ENCODE results near the gene CTSE. TPM values are rescaled to one million over a fixed set of nuclear protein-coding genes. Genes with fewer than 3 reads are reported as not detected.

Gene CTSE
- total RNA-seq, 1 experiment from 2014 or later = not detected

- no peak overlapping the region for H3K27ac ChIP-seq (ENCODE audit: low read length)
- TF ChIP-seq TCF7L2 (IDR thresholded peaks at IDR 0.05; ENCODE audit: low read depth, low read length) (no peak), CTCF (IDR thresholded peaks at IDR 0.05) (no peak), REST (IDR thresholded peaks at IDR 0.05; ENCODE audit: insufficient read depth in 1 of 2, low read depth in 2 of 2, low read length in 1 of 2) (no peak), POLR2AphosphoS5 (IDR thresholded peaks at IDR 0.05; ENCODE audit: low read depth, low read length) (no peak), SIN3A (IDR thresholded peaks at IDR 0.05; ENCODE audit: borderline replicate concordance, insufficient read depth, low read depth, low read length) (no peak)
- no TSS peak for BruUV-seq (replicated peaks)
- H3K4me1 ChIP-seq (ENCODE audit: control insufficient read depth, insufficient read depth, low read length) = no peaks in the 10 kb centered on the region
- ATAC-seq (peak; percentile 34; the same call in 1 of the 2 replicates), DNase-seq (ENCODE audit: low read depth, low spot score) (no peak)
- POLR2A ChIA-PET = no interaction called here
- in situ Hi-C loops (cut with HindIII; ENCODE audit: low pct_unique_long_range_greater_than_20kb, low sequenced_read_pairs) (no loop called here), intact Hi-C loops (cut with micrococcal nuclease; ENCODE audit: unreplicated experiment) (no loop called here)
- H3K36me3 ChIP-seq (ENCODE audit: control insufficient read depth, insufficient read depth, low read length) = no peaks in the 10 kb centered on the region
- no peaks in the 10 kb centered on the region; the same call in 1 of the 2 replicates for H3K27me3 ChIP-seq (ENCODE audit: control insufficient read depth, insufficient read depth, low read length)
- H3K4me3 ChIP-seq (ENCODE audit: low read depth in 2 of 2, low read length in 2 of 2) = no peak overlapping the region
- CTCF ChIA-PET = no interaction called here
- no peaks in the 10 kb centered on the region for H3K9me3 ChIP-seq (ENCODE audit: control insufficient read depth, insufficient read depth, low read depth, low read length)
These were observed 11.4 kb downstream of the CTSE start for GRCh38 chr1:206012086-206012859.

DNA sequence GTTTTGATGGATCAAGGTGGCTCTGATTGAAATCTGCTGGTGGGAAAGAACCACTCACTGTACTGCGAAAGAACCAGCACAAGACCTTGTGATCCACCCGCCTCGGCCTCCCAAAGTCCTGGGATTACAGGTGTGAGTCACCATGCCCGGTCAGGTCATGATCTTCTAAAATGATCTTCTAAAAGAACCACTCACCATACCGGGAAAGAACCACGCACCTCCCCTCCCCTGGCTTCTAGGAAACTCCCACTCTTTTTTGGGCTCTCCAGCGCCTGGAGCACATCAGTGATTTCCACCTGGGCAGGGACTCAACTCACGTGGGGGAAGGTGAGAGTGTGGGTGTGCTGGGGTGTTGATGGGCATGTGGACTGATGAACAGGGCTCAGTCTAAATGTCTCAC, 12.6 kb downstream of the CTSE start:
- ATAC-seq = no peak
- Histone ChIP-seq H3K9me3 (ENCODE audit: control insufficient read depth, insufficient read depth, low read depth, low read length) (no peaks in the 10 kb centered on the region), H3K36me3 (ENCODE audit: control insufficient read depth, insufficient read depth, low read length) (no peaks in the 10 kb centered on the region), H3K27me3 (ENCODE audit: control insufficient read depth, insufficient read depth, low read length) (no peaks in the 10 kb centered on the region; the same call in 1 of the 2 replicates), H3K4me1 (ENCODE audit: control insufficient read depth, insufficient read depth, low read length) (no peaks in the 10 kb centered on the region), H3K27ac (ENCODE audit: low read length) (no peak overlapping the region), H3K4me3 (ENCODE audit: low read depth in 2 of 2, low read length in 2 of 2) (no peak overlapping the region)
- DNase-seq (ENCODE audit: low read depth, low spot score) = no peak
- intact Hi-C loops (cut with micrococcal nuclease; ENCODE audit: unreplicated experiment) (no loop called here), in situ Hi-C loops (cut with HindIII; ENCODE audit: low pct_unique_long_range_greater_than_20kb, low sequenced_read_pairs) (no loop called here)
- CTCF ChIA-PET = no interaction called here
- no peak for TF ChIP-seq TCF7L2 (IDR thresholded peaks at IDR 0.05; ENCODE audit: low read depth, low read length)
- no TSS peak for BruUV-seq (replicated peaks)
- POLR2A ChIA-PET = no interaction called here

DNA sequence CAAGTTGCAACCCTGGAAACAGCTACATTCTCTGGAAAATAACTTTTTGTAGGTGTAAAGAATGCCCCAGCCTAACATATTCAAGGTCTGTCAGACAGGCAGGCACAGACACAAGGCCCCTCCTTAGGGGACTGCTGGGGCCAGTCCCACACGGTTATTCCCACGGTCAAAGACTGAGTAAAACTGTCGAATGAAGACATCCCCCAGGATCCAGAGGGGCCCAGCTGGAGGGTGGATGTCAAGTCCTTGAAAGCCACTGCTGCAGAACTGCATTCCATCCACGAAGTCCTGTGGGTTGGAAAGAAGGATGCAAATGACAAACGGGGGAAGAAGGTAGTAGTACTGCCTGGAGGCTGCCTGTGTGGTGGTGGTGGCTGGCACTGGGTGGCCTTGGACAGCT, 13.6 kb downstream of the CTSE start:
- no peaks in the 10 kb centered on the region for H3K36me3 ChIP-seq (ENCODE audit: control insufficient read depth, insufficient read depth, low read length)
- no peak overlapping the region for H3K27ac ChIP-seq (ENCODE audit: low read length)
- DNase-seq (ENCODE audit: low read depth, low spot score) (no peak), ATAC-seq (no peak)
- CTCF ChIA-PET = no interaction called here
- no peaks in the 10 kb centered on the region; the same call in 1 of the 2 replicates for H3K27me3 ChIP-seq (ENCODE audit: control insufficient read depth, insufficient read depth, low read length)
- H3K4me1 ChIP-seq (ENCODE audit: control insufficient read depth, insufficient read depth, low read length) = no peaks in the 10 kb centered on the region
- intact Hi-C loops (cut with micrococcal nuclease; ENCODE audit: unreplicated experiment) = no loop called here
- no TSS peak for BruUV-seq (replicated peaks)
- no peaks in the 10 kb centered on the region for H3K9me3 ChIP-seq (ENCODE audit: control insufficient read depth, insufficient read depth, low read depth, low read length)
- POLR2A ChIA-PET = no interaction called here
- H3K4me3 ChIP-seq (ENCODE audit: low read depth in 2 of 2, low read length in 2 of 2) = no peak overlapping the region
- TF ChIP-seq REST (IDR thresholded peaks at IDR 0.05; ENCODE audit: insufficient read depth in 1 of 2, low read depth in 2 of 2, low read length in 1 of 2) = no peak
- TF ChIP-seq SIN3A (IDR thresholded peaks at IDR 0.05; ENCODE audit: borderline replicate concordance, insufficient read depth, low read depth, low read length) = no peak
- TF ChIP-seq TCF7L2 (IDR thresholded peaks at IDR 0.05; ENCODE audit: low read depth, low read length) = no peak
- no peak for TF ChIP-seq POLR2AphosphoS5 (IDR thresholded peaks at IDR 0.05; ENCODE audit: low read depth, low read length)
- TF ChIP-seq CTCF (IDR thresholded peaks at IDR 0.05) = no peak
- in situ Hi-C loops (cut with HindIII; ENCODE audit: low pct_unique_long_range_greater_than_20kb, low sequenced_read_pairs) = no loop called here

All from Panc1 (cell line).